ENCODE data around the gene LVRN. TPM values are rescaled to one million over a fixed set of nuclear protein-coding genes. Genes with fewer than 3 reads are reported as not detected.
A peak's percentile ranks its signal among the peaks of the same experiment; 100 is the strongest.

LVRN gene
- total RNA-seq, 1 experiment from 2014 or later: 1.9 TPM

DNA sequence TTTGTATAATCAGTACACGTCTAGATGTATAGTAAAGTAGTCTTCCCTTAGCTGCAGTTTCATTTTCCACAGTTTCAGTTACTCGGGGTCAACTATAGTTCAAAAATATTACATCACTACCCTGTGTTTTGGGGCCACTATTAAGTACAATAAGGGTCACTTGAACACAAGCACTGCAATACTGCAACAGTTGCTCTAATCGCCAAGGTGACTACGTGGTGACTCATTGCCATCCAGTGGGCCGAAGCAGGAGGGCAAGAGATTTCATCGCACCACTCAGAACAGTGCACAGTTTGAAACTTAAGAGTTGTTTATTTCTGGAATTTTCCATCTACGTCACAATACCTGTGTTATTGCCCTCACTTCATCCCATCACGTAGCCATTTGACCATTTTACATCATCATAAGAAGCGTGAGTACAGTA is 69.8 kb downstream of the LVRN start, which contains the start of gene ARL14EPL:
Gene ARL14EPL, plus strand, starts transcription at position 379 of the 424 bp plus-strand sequence. CDS start 18,994 bp downstream, outside the sequence.
- RAD21 ChIA-PET (ENCODE audit: low non-redundant PET in 1 of 2, low total read pairs in 2 of 2, uncharacterized antibody in 2 of 2, unreplicated experiment in 2 of 2): interaction anchor here in 1 of 2 experiments (1.2 kb wide), 1 partner anchor 144 kb away, joined by 4 read pairs; no protein-coding TSS in a partner anchor
- Histone ChIP-seq H3K4me3 (replicated peaks in 1 of 2; ENCODE audit: low read depth in 1 of 2, low read length in 2 of 2) (peak within 1 kb of the TSS in 1 of 2 experiments; percentile 3; a peak in 1 of 4 replicates), H3K4me2 (ENCODE audit: low read length) (peak within 1 kb of the TSS; percentile 46), H3K4me1 (ENCODE audit: control insufficient read depth in 1 of 2, insufficient read depth in 2 of 2, low read length in 2 of 2) (peaks cover 21 to 61% of the 10 kb centered on the region in 2 experiments), H3K36me3 (ENCODE audit: control insufficient read depth in 1 of 2, insufficient read depth in 2 of 2, low read length in 2 of 2) (peaks cover 0 to 8% of the 10 kb centered on the region in 2 experiments; a peak in 1 of 4 replicates), H3K9me3 (ENCODE audit: control insufficient read depth in 1 of 2, insufficient read depth in 1 of 2, low read depth in 1 of 2, low read length in 2 of 2) (no peaks in the 10 kb centered on the region), H3K9me2 (ENCODE audit: insufficient read depth) (no peaks in the 10 kb centered on the region), H4K20me1 (ENCODE audit: insufficient read depth) (no peaks in the 10 kb centered on the region), H3K79me2 (ENCODE audit: insufficient read depth, low read length) (no peaks in the 10 kb centered on the region), H2AFZ (ENCODE audit: low read depth, low read length, poor library complexity, severe bottlenecking) (peak within 1 kb of the TSS; percentile 64), H3K27me3 (ENCODE audit: insufficient read depth, low read length) (no peaks in the 10 kb centered on the region), H3K27ac (ENCODE audit: low read depth, low read length) (peak within 1 kb of the TSS; percentile 52), H3K9ac (ENCODE audit: low read length) (peak within 1 kb of the TSS; percentile 30)
- BruUV-seq (replicated peaks): no TSS peak
- CTCF ChIA-PET: interaction anchor here (1.4 kb wide), 1 partner anchor 36 kb away, joined by 5 read pairs; no protein-coding TSS in a partner anchor
- DNase-seq (ENCODE audit: low read depth, low spot score): peak; percentile 99
- intact Hi-C loops (cut with micrococcal nuclease): loop anchor here (1.0 to 2.0 kb wide), 3 partner anchors 102 to 398 kb away; no protein-coding TSS in a partner anchor
- POLR2A ChIA-PET: interaction anchor here (0.8 to 1.3 kb wide), 6 partner anchors 10 to 110 kb away, joined by 3 to 4 read pairs (median 3); no protein-coding TSS in a partner anchor
- peak; percentile 97 for ATAC-seq
- TF ChIP-seq TCF7L2 (IDR thresholded peaks at IDR 0.05; ENCODE audit: borderline replicate concordance, extremely low read depth, insufficient read depth, insufficient read length) (no peak), EZH2phosphoT487 (IDR thresholded peaks at IDR 0.05; ENCODE audit: borderline replicate concordance) (no peak), SRF (IDR thresholded peaks at IDR 0.05; ENCODE audit: low read depth) (peak; percentile 86), JUND (IDR thresholded peaks at IDR 0.05) (peak; percentile 91), SIN3A (IDR thresholded peaks at IDR 0.05; ENCODE audit: low read depth) (no peak), ZFX (IDR thresholded peaks at IDR 0.05) (no peak), EZH2 (IDR thresholded peaks at IDR 0.05) (no peak), FOSL1 (IDR thresholded peaks at IDR 0.05; ENCODE audit: low read depth) (peak; percentile 97), POLR2AphosphoS5 (IDR thresholded peaks at IDR 0.05; ENCODE audit: low read depth, low read length) (peak; percentile 78), SP1 (IDR thresholded peaks at IDR 0.05; ENCODE audit: low read depth) (peak; percentile 96), CEBPB (IDR thresholded peaks at IDR 0.05; ENCODE audit: low read depth) (peak; percentile 94), YY1 (IDR thresholded peaks at IDR 0.05; ENCODE audit: extremely low read depth, insufficient replicate concordance, low read depth, low read length) (peak; percentile 69), RAD21 (IDR thresholded peaks at IDR 0.05; ENCODE audit: low read depth) (peak; percentile 94), POLR2A (IDR thresholded peaks at IDR 0.05; ENCODE audit: borderline replicate concordance, extremely low read depth, insufficient read depth, insufficient read length) (no peak), ZNF274 (IDR thresholded peaks at IDR 0.05; ENCODE audit: low read depth, low read length) (no peak), ELF1 (IDR thresholded peaks at IDR 0.05; ENCODE audit: borderline replicate concordance, low read depth) (no peak)
- TF ChIP-seq, protein P1, sequence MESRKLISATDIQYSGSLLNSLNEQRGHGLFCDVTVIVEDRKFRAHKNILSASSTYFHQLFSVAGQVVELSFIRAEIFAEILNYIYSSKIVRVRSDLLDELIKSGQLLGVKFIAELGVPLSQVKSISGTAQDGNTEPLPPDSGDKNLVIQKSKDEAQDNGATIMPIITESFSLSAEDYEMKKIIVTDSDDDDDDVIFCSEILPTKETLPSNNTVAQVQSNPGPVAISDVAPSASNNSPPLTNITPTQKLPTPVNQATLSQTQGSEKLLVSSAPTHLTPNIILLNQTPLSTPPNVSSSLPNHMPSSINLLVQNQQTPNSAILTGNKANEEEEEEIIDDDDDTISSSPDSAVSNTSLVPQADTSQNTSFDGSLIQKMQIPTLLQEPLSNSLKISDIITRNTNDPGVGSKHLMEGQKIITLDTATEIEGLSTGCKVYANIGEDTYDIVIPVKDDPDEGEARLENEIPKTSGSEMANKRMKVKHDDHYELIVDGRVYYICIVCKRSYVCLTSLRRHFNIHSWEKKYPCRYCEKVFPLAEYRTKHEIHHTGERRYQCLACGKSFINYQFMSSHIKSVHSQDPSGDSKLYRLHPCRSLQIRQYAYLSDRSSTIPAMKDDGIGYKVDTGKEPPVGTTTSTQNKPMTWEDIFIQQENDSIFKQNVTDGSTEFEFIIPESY (IDR thresholded peaks at IDR 0.05; ENCODE audit: extremely low read depth, insufficient replicate concordance, low read length): peak; percentile 78
- TF ChIP-seq, protein P2, sequence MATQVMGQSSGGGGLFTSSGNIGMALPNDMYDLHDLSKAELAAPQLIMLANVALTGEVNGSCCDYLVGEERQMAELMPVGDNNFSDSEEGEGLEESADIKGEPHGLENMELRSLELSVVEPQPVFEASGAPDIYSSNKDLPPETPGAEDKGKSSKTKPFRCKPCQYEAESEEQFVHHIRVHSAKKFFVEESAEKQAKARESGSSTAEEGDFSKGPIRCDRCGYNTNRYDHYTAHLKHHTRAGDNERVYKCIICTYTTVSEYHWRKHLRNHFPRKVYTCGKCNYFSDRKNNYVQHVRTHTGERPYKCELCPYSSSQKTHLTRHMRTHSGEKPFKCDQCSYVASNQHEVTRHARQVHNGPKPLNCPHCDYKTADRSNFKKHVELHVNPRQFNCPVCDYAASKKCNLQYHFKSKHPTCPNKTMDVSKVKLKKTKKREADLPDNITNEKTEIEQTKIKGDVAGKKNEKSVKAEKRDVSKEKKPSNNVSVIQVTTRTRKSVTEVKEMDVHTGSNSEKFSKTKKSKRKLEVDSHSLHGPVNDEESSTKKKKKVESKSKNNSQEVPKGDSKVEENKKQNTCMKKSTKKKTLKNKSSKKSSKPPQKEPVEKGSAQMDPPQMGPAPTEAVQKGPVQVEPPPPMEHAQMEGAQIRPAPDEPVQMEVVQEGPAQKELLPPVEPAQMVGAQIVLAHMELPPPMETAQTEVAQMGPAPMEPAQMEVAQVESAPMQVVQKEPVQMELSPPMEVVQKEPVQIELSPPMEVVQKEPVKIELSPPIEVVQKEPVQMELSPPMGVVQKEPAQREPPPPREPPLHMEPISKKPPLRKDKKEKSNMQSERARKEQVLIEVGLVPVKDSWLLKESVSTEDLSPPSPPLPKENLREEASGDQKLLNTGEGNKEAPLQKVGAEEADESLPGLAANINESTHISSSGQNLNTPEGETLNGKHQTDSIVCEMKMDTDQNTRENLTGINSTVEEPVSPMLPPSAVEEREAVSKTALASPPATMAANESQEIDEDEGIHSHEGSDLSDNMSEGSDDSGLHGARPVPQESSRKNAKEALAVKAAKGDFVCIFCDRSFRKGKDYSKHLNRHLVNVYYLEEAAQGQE (IDR thresholded peaks at IDR 0.05; ENCODE audit: low read depth): no peak
- TF ChIP-seq, protein P3, sequence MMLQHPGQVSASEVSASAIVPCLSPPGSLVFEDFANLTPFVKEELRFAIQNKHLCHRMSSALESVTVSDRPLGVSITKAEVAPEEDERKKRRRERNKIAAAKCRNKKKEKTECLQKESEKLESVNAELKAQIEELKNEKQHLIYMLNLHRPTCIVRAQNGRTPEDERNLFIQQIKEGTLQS (IDR thresholded peaks at IDR 0.05): peak; percentile 74; the same call in 1 of the 2 replicates
- TF ChIP-seq, protein P4, sequence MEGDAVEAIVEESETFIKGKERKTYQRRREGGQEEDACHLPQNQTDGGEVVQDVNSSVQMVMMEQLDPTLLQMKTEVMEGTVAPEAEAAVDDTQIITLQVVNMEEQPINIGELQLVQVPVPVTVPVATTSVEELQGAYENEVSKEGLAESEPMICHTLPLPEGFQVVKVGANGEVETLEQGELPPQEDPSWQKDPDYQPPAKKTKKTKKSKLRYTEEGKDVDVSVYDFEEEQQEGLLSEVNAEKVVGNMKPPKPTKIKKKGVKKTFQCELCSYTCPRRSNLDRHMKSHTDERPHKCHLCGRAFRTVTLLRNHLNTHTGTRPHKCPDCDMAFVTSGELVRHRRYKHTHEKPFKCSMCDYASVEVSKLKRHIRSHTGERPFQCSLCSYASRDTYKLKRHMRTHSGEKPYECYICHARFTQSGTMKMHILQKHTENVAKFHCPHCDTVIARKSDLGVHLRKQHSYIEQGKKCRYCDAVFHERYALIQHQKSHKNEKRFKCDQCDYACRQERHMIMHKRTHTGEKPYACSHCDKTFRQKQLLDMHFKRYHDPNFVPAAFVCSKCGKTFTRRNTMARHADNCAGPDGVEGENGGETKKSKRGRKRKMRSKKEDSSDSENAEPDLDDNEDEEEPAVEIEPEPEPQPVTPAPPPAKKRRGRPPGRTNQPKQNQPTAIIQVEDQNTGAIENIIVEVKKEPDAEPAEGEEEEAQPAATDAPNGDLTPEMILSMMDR (IDR thresholded peaks at IDR 0.05 in 2 of 3, conservative IDR thresholded peaks at IDR 0.05 in 1 of 3; ENCODE audit: borderline replicate concordance in 1 of 3, insufficient read depth in 1 of 3, low read depth in 2 of 3, low read length in 2 of 3): peak in 2 of 3 experiments; percentile 40 to 56; a peak in 3 of 6 replicates

Measured in HCT116 (cell line).